ENCODE results near the gene DNAL1. TPM values are rescaled to one million over a fixed set of nuclear protein-coding genes. Genes with fewer than 3 reads are reported as not detected.

Gene DNAL1
- total and polyA plus RNA-seq, 4 donors: 5.7 to 17.2 (median 12.4) TPM

DNA sequence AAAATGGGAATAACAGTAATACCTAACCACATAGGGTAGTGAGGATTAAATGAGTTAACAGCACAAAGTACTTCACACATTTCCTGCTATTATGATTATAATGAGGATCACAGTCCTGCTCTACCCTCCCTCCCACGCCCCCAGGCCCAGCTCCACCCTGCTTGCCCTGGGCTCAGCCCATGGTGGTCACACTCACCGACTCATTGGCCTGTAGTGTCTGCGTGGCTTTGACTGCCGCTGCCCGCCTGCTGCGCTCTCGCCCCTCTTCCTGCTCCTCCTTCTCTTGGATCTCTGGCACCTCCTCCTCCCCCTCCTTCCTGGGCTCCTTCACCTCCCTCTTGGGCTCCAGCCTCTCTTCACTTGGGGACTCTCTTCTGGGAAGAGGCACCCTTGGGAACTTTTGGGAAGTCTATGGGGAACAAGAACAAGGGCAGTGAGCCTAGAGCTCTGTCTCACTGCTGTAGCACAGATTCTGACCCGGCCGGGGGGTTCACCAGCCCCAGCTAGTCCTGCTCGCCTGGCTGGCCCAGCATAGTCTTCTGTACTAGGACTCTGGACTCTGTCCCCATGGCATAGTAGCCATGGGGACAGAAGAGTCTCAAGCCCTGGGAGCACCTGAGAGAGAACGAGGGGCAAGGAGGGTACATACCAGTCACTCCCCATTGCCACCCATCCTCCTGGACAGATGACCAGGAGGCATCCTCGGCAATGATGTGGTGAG is 76.5 kb downstream of the DNAL1 start:
- DNase-seq (no peak), ATAC-seq (ENCODE audit: low FRiP score) (no peak)
- no peak overlapping the region for H3K4me3 ChIP-seq (ENCODE audit: low read length in 2 of 2)
- peaks cover 0 to 5% of the 10 kb centered on the region in 2 donors for H3K36me3 ChIP-seq (ENCODE audit: control insufficient read depth in 1 of 2, insufficient read depth in 2 of 2, low read length in 1 of 2)
- intact Hi-C loops (cut with DNase I): loop anchor here in 1 of 2 donors (5.0 kb wide), 1 partner anchor 166 kb away; the partner anchor contains the start of gene ZNF410
- no peaks in the 10 kb centered on the region for H3K27me3 ChIP-seq (ENCODE audit: control insufficient read depth in 1 of 2, insufficient read depth in 2 of 2, low read length in 1 of 2)
- no peaks in the 10 kb centered on the region for H3K4me1 ChIP-seq (ENCODE audit: control insufficient read depth in 1 of 2, insufficient read depth in 2 of 2, low read length in 2 of 2)
- WGBS, 2 donors: 82 to 84% methylated on average over 12 of the region's 12 CpGs
- no peak overlapping the region for H3K27ac ChIP-seq (ENCODE audit: low read depth in 1 of 2, low read length in 2 of 2)
- no peaks in the 10 kb centered on the region for H3K9me3 ChIP-seq (ENCODE audit: control insufficient read depth, low read length)

DNA sequence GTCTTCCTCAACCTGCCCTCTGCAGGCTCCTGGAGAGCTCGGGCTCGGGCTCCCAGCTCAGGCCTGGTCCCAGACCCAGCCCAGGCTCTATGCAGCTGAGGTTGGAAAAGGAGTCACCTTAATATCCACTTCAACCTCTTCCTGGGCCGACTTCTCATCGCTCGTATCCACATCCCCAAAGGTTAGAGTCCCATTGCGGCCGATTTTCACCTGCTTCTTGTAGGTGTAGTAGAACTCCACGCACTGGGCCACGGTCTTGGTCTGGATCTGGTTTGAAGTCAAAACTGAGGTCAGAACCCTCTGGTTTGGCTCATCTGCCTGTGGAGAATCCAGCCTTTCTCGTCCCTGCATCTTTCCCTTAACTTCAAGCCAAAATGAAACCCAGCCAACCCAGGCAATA is 77.8 kb downstream of the DNAL1 start:
- no peaks in the 10 kb centered on the region for H3K9me3 ChIP-seq (ENCODE audit: control insufficient read depth, low read length)
- no peak for ATAC-seq (ENCODE audit: low FRiP score)
- peaks cover 2 to 5% of the 10 kb centered on the region in 2 donors for H3K36me3 ChIP-seq (ENCODE audit: control insufficient read depth in 1 of 2, insufficient read depth in 2 of 2, low read length in 1 of 2)
- H3K4me3 ChIP-seq (ENCODE audit: low read length in 2 of 2): no peak overlapping the region
- no peaks in the 10 kb centered on the region for H3K4me1 ChIP-seq (ENCODE audit: control insufficient read depth in 1 of 2, insufficient read depth in 2 of 2, low read length in 2 of 2)
- intact Hi-C loops (cut with DNase I): loop anchor here in 1 of 2 donors (5.0 kb wide), 1 partner anchor 165 kb away; the partner anchor contains the start of gene ZNF410
- H3K27me3 ChIP-seq (ENCODE audit: control insufficient read depth in 1 of 2, insufficient read depth in 2 of 2, low read length in 1 of 2): no peaks in the 10 kb centered on the region
- 87 to 89% methylated on average over 10 of the region's 10 CpGs for WGBS, 2 donors
- no peak for DNase-seq
- H3K27ac ChIP-seq (ENCODE audit: low read depth in 1 of 2, low read length in 2 of 2): no peak overlapping the region

GRCh38 chr14:73723406-73723796 is 78.6 kb downstream of the DNAL1 start:
- DNase-seq: no peak
- intact Hi-C loops (cut with DNase I): loop anchor here in 1 of 2 donors (5.0 kb wide), 1 partner anchor 164 kb away; the partner anchor contains the start of gene ZNF410
- H3K4me3 ChIP-seq (ENCODE audit: low read length in 2 of 2): no peak overlapping the region
- no peaks in the 10 kb centered on the region for H3K4me1 ChIP-seq (ENCODE audit: control insufficient read depth in 1 of 2, insufficient read depth in 2 of 2, low read length in 2 of 2)
- no peak for ATAC-seq (ENCODE audit: low FRiP score)
- no peaks in the 10 kb centered on the region for H3K27me3 ChIP-seq (ENCODE audit: control insufficient read depth in 1 of 2, insufficient read depth in 2 of 2, low read length in 1 of 2)
- H3K36me3 ChIP-seq (ENCODE audit: control insufficient read depth in 1 of 2, insufficient read depth in 2 of 2, low read length in 1 of 2): peaks cover 2 to 5% of the 10 kb centered on the region in 2 donors
- 65 to 68% methylated on average over 7 of the region's 7 CpGs for WGBS, 2 donors
- H3K9me3 ChIP-seq (ENCODE audit: control insufficient read depth, low read length): no peaks in the 10 kb centered on the region
- peak overlapping the region; percentile 14 to 70 for H3K27ac ChIP-seq (ENCODE audit: low read depth in 1 of 2, low read length in 2 of 2)

DNA sequence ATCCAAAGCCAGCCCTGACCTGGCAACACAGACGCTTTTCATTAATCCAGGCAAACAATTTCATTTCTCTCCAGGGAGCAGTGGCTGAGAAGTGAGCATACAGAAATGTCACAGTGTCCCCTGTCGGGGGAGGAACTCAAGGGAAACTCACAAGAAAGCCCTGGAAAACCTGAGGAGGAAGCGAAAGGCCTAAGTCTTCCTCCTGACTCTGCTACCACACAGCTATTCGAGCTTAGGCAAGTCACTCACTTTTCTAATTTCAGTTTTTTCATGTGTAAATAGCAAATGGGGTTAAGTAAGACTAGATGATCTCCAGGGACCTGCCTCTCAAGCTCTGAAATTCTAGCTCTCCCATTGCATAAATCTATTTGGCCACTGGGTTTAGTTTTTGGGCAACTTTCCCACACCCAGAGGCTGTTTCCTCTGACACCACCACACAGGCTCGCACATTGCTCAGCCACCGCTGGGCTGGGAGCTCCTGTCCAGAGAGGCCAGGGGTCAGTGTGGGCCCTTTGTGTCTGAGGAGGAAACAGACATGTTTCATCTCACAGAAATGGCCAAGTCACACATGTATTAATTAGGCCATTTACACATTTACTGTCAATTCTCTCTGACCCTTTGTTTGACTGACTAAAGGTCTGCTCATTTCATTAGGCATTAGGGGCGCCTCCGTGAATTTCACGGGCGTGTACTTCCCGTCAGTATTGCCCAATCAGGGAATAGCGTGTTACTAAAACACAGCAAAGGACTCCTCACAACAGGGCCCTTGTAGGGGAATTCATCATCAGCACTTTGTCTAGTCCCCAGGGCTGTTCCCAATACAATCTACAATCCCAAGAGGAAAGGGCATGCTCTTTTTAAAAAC is 79.2 kb downstream of the DNAL1 start:
- H3K4me3 ChIP-seq (ENCODE audit: low read length in 2 of 2): no peak overlapping the region
- 14 to 20% methylated on average over 12 of the region's 12 CpGs for WGBS, 2 donors
- H3K4me1 ChIP-seq (ENCODE audit: control insufficient read depth in 1 of 2, insufficient read depth in 2 of 2, low read length in 2 of 2): no peaks in the 10 kb centered on the region
- ATAC-seq (ENCODE audit: low FRiP score) (peak; percentile 89), DNase-seq (peak; percentile 88 to 93)
- H3K27me3 ChIP-seq (ENCODE audit: control insufficient read depth in 1 of 2, insufficient read depth in 2 of 2, low read length in 1 of 2): no peaks in the 10 kb centered on the region
- intact Hi-C loops (cut with DNase I): loop anchor here in 1 of 2 donors (5.0 kb wide), 1 partner anchor 163 kb away; the partner anchor contains the start of gene ZNF410
- H3K36me3 ChIP-seq (ENCODE audit: control insufficient read depth in 1 of 2, insufficient read depth in 2 of 2, low read length in 1 of 2): peaks cover 0 to 2% of the 10 kb centered on the region in 2 donors
- peak overlapping the region; percentile 36 to 81 for H3K27ac ChIP-seq (ENCODE audit: low read depth in 1 of 2, low read length in 2 of 2)
- no peaks in the 10 kb centered on the region for H3K9me3 ChIP-seq (ENCODE audit: control insufficient read depth, low read length)

DNA sequence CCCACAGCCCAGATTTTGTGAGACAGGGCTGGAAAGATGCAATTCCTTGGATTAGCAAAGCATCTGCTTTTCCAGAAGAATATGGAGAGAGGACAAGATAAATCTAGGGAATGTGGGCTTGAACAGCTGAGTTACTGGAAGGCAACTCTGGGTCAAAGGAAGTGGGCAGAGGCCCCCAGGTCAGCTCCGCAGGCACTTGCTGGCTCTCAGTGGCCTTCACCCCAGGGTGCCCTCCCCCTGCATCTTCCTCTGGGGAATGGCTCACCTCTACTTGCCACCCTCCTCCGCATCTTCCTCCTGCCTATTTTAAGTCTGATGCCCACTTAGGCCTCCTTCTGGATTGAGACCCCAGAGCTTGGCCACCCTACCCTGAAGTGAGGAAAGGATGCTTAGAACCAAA is 79.9 kb downstream of the DNAL1 start:
- 91 to 97% methylated on average over 2 of the region's 2 CpGs for WGBS, 2 donors
- intact Hi-C loops (cut with DNase I): loop anchor here (5.0 kb wide), 2 partner anchors 68 to 163 kb away; partner anchors contain the start of gene ZNF410 (in 1 of the 2)
- no peak for DNase-seq
- Histone ChIP-seq H3K9me3 (ENCODE audit: control insufficient read depth, low read length) (no peaks in the 10 kb centered on the region), H3K27ac (ENCODE audit: low read depth in 1 of 2, low read length in 2 of 2) (peak overlapping the region; percentile 36 to 81), H3K4me1 (ENCODE audit: control insufficient read depth in 1 of 2, insufficient read depth in 2 of 2, low read length in 2 of 2) (no peaks in the 10 kb centered on the region), H3K27me3 (ENCODE audit: control insufficient read depth in 1 of 2, insufficient read depth in 2 of 2, low read length in 1 of 2) (no peaks in the 10 kb centered on the region), H3K4me3 (ENCODE audit: low read length in 2 of 2) (no peak overlapping the region), H3K36me3 (ENCODE audit: control insufficient read depth in 1 of 2, insufficient read depth in 2 of 2, low read length in 1 of 2) (peaks cover 0 to 5% of the 10 kb centered on the region in 2 donors)
- no peak for ATAC-seq (ENCODE audit: low FRiP score)

DNA sequence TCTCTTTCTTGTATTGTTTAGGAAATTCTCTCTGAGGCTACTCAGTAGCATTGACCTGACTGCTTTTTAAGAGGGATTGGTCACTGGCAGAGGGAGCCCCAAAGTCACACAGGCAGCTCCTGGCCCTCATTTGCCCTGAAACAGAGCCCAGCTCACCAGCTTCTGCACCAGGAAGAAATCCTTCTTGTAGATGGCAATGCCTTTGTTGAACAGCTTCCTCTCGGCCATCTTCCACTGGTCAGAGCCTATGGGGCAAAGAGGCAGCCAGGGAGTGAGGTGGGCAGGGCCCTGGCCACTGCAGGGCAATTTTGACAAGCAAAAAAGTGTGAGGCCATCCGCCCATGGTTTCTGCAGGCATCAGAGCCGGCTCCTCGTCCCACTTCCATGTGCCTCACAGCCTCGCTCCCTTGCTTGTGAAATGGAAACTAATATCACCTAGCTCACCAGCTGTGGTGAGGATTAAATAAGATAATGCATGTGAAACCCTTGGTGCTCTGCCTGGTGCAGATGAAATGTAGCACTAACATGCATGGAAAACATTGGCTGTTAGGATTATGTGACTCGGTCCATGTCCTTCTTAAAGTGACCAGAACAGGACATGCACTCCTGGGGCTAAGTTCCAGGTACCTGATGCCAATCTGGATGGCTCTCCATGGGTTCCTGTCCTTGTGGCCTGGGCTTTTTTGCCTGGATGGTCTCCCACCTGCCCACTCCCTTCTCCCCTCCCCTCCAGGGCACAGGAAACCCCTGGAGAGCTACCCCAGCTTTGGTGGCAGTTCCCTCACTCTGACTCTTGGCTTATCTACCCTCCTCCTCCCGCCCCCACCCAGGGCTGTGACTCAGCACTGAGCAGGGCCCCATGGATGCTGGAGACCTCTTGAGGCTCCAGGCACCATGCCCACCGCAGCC is 80.6 kb downstream of the DNAL1 start:
- H3K9me3 ChIP-seq (ENCODE audit: control insufficient read depth, low read length): no peaks in the 10 kb centered on the region
- peak overlapping the region in 1 of 2 donors; percentile 81 for H3K27ac ChIP-seq (ENCODE audit: low read depth in 1 of 2, low read length in 2 of 2)
- ATAC-seq (ENCODE audit: low FRiP score) (no peak), DNase-seq (no peak)
- peaks cover 0 to 6% of the 10 kb centered on the region in 2 donors for H3K36me3 ChIP-seq (ENCODE audit: control insufficient read depth in 1 of 2, insufficient read depth in 2 of 2, low read length in 1 of 2)
- no peaks in the 10 kb centered on the region for H3K27me3 ChIP-seq (ENCODE audit: control insufficient read depth in 1 of 2, insufficient read depth in 2 of 2, low read length in 1 of 2)
- 72% methylated on average over 8 of the region's 8 CpGs for WGBS, 2 donors
- no peaks in the 10 kb centered on the region for H3K4me1 ChIP-seq (ENCODE audit: control insufficient read depth in 1 of 2, insufficient read depth in 2 of 2, low read length in 2 of 2)
- intact Hi-C loops (cut with DNase I): loop anchor here in 1 of 2 donors (5.0 kb wide), 1 partner anchor 67 kb away; no protein-coding TSS in a partner anchor
- no peak overlapping the region for H3K4me3 ChIP-seq (ENCODE audit: low read length in 2 of 2)

DNA sequence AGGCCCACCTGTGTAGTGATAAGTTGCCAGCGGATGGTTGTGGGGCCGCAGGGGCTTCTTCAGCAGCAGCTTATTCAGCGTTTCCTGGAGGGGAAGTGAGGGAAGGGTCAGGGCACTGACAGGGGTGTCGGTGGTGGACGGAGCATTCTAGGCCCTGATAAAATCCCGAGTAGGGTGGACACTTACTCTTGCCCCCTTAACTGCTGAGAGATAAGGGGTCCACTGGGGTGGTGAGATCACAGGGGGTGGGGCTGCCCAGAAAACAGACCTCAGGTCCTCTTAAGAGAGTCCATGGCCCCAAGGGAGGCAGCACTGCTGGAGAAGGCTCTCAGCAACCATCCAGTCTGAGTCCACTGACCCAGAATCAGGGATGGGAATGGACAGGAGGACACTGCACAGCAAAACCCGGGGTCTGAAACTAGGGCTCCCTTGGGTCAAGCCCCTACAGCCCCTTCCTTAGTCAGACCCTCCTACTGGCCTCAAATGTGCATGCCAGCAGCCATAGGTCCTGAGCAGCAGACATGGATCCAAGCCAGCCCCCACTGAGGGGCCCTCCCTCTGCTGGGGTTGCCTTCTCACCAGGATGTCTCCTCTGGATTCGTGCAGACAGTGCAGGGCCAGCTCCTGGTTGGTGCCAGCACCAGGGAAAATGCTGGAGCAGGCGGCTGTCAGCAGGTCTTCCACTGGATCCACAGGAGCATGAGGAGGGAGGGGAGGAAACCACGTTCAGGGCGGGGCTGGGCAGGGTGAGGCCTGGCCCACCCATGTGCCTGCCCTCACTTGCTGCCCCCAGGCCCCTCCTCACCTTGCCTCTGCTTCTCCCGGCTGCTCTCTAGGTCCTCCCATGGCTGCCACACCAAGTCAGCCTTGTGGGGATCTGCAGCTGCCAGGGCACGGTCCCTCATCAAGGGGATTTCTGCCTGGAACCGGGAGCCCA is 81.5 kb downstream of the DNAL1 start:
- 59 to 62% methylated on average over 14 of the region's 14 CpGs for WGBS, 2 donors
- Histone ChIP-seq H3K27ac (ENCODE audit: low read depth in 1 of 2, low read length in 2 of 2) (peak overlapping the region in 1 of 2 donors; percentile 23), H3K4me1 (ENCODE audit: control insufficient read depth in 1 of 2, insufficient read depth in 2 of 2, low read length in 2 of 2) (no peaks in the 10 kb centered on the region), H3K36me3 (ENCODE audit: control insufficient read depth in 1 of 2, insufficient read depth in 2 of 2, low read length in 1 of 2) (peaks cover 0 to 6% of the 10 kb centered on the region in 2 donors), H3K27me3 (ENCODE audit: control insufficient read depth in 1 of 2, insufficient read depth in 2 of 2, low read length in 1 of 2) (no peaks in the 10 kb centered on the region), H3K4me3 (ENCODE audit: low read length in 2 of 2) (no peak overlapping the region), H3K9me3 (ENCODE audit: control insufficient read depth, low read length) (no peaks in the 10 kb centered on the region)
- intact Hi-C loops (cut with DNase I): loop anchor here in 1 of 2 donors (5.0 kb wide), 1 partner anchor 66 kb away; no protein-coding TSS in a partner anchor
- ATAC-seq (ENCODE audit: low FRiP score): no peak
- DNase-seq: no peak
